Measurements from ENCODE around the gene MORN1. TPM values are rescaled to one million over a fixed set of nuclear protein-coding genes. Genes with fewer than 3 reads are reported as not detected.

Gene MORN1
- total RNA-seq, 1 donor from 2014 or later, result 24.3 TPM

DNA sequence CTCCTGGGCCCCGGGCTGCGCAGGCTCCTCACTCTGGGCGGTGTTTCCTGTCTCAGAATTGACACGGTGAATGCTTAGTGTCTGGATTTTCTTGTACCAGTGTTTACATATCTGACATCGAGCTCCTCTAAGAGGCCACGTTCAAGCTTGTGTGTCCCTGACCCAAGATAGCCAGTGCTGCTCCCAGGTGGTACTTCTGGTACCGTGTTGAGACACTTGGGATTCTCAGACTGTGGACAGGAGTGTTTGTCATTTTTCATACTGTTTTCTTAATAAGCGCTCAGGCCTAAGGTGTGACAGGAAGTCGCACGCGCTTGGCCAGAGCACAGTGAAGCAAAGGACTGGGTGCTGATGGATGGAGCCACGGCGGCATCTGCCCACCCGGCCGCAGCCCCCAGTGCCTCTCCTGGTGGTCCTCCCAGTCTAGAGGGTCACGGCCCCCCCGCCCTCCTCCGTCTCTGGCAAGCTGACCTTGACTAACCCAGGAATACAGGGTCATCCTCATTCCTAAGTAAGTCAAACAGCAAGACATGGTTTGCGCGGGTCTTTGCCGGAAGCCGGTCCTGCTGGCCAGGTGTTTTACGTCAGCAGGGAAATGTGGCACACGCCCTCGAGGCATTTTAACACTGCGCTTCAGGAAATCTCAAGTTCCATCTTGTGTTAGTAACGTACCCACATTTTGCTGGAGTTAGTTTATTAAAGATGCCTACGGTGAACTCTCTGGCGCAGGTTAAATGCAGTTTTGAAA, 13.0 kb upstream of the MORN1 start:
- no peaks in the 10 kb centered on the region for H3K27me3 Mint-ChIP-seq (ENCODE audit: low read depth)
- no peaks in the 10 kb centered on the region for H3K4me1 Mint-ChIP-seq
- no peak overlapping the region for H3K27ac Mint-ChIP-seq
- TF ChIP-seq CTCF (IDR thresholded peaks at IDR 0.05; ENCODE audit: unreplicated experiment), result no peak
- peaks cover 29% of the 10 kb centered on the region for H3K36me3 Mint-ChIP-seq
- no peak for DNase-seq (ENCODE audit: low spot score in 2 of 2, unreplicated experiment in 2 of 2)
- H3K9me3 Mint-ChIP-seq, result no peaks in the 10 kb centered on the region
- no peak overlapping the region for H3K4me3 Mint-ChIP-seq

DNA sequence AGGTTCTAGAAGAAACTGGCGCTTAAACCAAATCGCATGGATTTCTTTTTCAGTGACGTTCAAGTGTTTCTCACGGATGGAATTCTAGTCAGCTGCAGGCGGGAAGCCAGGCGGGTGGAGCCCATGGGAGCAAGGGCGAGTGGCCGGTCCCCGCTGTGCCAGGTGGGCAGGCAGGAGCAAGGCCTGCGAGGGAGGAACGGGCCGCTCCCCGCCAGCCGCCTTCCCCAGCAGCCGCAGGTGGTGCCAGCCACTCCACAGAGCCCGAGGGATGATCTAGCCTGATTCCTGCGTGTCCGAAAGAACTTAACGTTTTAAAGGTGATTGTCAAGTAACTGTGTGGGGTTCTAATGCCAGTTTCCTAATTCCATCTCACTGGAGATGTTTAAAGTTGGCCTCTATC, 11.9 kb upstream of the MORN1 start:
- no peaks in the 10 kb centered on the region for H3K27me3 Mint-ChIP-seq (ENCODE audit: low read depth)
- H3K9me3 Mint-ChIP-seq, result no peaks in the 10 kb centered on the region
- no peak for DNase-seq (ENCODE audit: low spot score in 2 of 2, unreplicated experiment in 2 of 2)
- H3K27ac Mint-ChIP-seq, result no peak overlapping the region
- TF ChIP-seq CTCF (IDR thresholded peaks at IDR 0.05; ENCODE audit: unreplicated experiment), result no peak
- H3K4me1 Mint-ChIP-seq, result no peaks in the 10 kb centered on the region
- no peak overlapping the region for H3K4me3 Mint-ChIP-seq
- peaks cover 33% of the 10 kb centered on the region for H3K36me3 Mint-ChIP-seq

DNA sequence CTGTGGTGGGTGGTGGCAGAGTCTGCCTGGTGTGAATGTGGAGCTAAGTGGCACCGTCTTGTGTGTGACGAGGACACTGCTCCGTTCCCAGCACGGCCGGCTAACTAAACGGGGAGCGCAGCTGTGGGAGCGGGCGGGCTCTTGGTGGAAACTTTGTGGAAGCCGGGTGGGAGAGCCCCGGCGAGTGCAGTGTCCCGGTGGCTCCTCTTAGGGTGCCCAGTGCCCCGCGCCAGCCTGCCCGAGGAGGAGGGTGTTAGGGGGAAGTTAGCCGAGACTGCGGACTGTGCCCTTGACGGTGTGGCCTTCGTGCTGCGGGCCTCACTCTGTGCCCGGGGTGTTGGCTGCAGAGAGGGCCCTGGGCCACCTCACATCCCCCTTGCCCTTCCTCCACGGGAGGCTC, 11.1 kb upstream of the MORN1 start:
- DNase-seq (ENCODE audit: low spot score in 2 of 2, unreplicated experiment in 2 of 2), result no peak
- Mint-ChIP-seq H3K4me1 (no peaks in the 10 kb centered on the region), H3K4me3 (no peak overlapping the region), H3K9me3 (no peaks in the 10 kb centered on the region), H3K27ac (no peak overlapping the region), H3K36me3 (peaks cover 29% of the 10 kb centered on the region), H3K27me3 (ENCODE audit: low read depth) (no peaks in the 10 kb centered on the region)
- TF ChIP-seq CTCF (IDR thresholded peaks at IDR 0.05; ENCODE audit: unreplicated experiment), result no peak

DNA sequence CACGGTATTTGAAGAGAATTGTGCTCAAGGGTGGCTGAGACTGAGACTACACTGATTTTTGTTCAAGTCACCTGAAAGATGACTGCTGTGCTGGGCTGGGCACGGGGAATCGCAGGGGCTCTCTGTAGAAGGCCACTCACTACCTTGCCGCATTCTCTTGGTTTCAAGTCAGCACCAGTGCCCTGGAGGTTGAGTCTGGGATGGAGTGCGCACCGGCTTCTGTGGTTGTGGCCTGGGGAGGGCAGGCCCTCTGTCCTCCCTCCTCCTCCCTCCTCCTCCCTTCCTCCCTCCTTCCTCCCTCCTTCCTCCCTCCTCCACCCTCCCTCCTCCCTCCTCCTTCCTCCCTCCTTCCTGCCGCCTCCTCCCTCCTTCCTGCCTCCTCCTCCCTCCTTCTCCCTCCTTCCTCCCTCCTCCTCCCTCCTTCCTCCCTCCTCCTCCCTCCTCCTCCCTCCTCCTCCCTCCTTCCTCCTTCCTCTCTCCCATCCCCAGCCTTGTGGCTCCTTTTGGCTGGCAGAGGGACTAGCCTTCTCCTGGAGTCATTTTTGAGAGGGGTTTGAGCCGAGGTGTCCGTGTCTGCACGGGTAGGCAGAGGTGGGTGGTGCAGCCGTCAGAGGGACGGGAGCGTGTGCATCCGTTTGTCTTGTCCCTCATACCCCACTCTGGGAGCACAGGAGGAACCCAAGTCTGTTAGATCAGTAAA, 9.7 kb upstream of the MORN1 start:
- no peak overlapping the region for H3K4me3 Mint-ChIP-seq
- no peak overlapping the region for H3K27ac Mint-ChIP-seq
- DNase-seq (ENCODE audit: low spot score in 2 of 2, unreplicated experiment in 2 of 2), result no peak
- H3K36me3 Mint-ChIP-seq, result peaks cover 34% of the 10 kb centered on the region
- H3K9me3 Mint-ChIP-seq, result no peaks in the 10 kb centered on the region
- H3K27me3 Mint-ChIP-seq (ENCODE audit: low read depth), result no peaks in the 10 kb centered on the region
- no peak for TF ChIP-seq CTCF (IDR thresholded peaks at IDR 0.05; ENCODE audit: unreplicated experiment)
- no peaks in the 10 kb centered on the region for H3K4me1 Mint-ChIP-seq

- no peaks in the 10 kb centered on the region for H3K9me3 Mint-ChIP-seq
- H3K4me3 Mint-ChIP-seq, result no peak overlapping the region
- peaks cover 34% of the 10 kb centered on the region for H3K36me3 Mint-ChIP-seq
- no peak overlapping the region for H3K27ac Mint-ChIP-seq
- DNase-seq (ENCODE audit: low spot score in 2 of 2, unreplicated experiment in 2 of 2), result no peak
- TF ChIP-seq CTCF (IDR thresholded peaks at IDR 0.05; ENCODE audit: unreplicated experiment), result no peak
- H3K27me3 Mint-ChIP-seq (ENCODE audit: low read depth), result no peaks in the 10 kb centered on the region
- H3K4me1 Mint-ChIP-seq, result no peaks in the 10 kb centered on the region
Measured at GRCh38 chr1:2400576-2400909, 9.2 kb upstream of the MORN1 start.

Data from mesothelial cell of epicardium (in vitro differentiated cells).